Putamen (tissue), 1 donor: ENCODE results near the gene AVPI1.
"Not testable (repeated sequence)": the region's sequence is repeated elsewhere in the genome, so short reads cannot be mapped to it uniquely, and the experiment has no call there.

Source experiments
- DNase-seq: peaks from one replicate; pipeline ENCODE4 v3.0.0-alpha.2; 2016; ENCODE audit warnings: low spot score

AVPI1 gene

DNA sequence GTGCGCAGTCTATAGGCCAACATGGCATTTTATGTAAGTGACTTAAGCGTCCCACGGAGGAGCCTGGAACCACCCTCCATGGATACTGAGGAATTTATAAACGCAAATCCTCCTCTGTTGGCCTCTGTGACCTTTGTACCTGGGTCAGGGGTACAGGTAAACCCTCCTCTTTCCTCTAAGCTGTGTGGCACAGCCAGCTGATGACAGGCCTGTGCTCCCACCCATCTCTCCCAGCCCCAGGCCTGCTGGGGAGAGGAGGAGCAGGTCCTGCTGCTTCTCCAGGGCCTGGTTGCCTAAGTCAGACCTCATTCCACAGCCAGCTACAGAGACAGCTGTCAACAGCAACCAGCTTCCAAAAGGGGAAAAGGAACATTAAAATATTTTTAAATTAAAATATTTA, 5.0 kb downstream of the AVPI1 start:
- no peak for DNase-seq

DNA sequence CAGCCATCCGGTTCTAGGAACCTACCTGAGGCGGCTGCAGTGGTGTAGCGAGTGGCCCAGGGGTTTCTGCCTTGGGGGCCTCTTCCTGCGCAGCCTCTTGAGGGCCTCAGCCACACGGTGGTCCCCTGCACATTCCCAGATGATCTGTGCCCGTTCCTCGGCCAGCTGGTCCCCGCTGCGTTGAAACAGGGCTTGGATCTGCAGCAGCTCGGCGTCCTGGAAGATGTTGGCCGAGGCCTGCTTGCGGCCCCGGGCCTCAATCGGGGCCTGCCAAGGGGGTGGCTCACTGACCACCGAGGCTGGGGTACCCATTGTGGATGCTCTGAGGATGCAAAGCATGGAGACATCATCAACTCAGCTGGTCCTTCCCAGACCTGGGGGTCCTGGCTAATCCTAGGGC, 7.4 kb downstream of the AVPI1 start:
- DNase-seq: no peak

DNA sequence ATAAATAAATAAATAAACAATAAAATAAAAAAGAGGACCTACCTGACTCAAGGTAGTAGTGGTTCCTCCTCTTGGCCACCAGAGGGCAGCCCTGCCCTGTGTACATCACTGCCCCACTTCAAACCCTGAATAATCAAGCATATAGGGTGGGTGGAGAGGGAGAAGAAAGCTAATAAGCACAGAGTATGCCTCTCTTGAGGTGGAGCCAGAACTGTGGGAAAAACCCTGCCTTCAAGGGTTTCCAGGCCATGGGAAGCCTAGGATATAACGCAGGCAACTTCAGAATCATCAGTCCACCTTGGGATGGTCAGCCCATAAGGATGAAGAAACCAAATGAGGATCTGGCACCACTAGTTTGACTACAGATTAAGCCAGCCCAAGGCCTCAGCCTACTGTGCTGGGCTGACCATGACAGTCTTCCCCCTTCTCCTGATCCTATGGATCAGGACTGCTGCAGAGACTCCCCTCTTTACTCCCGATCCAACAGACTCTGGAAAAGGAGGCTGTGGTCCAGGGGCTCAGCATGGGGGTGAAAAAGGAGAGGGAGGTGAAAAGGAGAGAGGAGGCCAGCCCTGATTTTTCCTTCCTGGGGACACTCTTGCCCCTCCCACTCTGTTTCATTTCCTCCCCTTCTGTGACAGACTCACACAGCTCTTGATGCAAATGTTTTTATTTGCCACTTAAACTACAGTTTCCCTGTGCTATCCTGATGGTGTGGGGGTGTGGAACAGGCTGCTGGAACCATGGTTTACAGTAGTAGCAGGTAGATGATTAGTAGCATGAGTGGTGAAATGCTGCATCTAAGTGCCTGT, 10.1 kb downstream of the AVPI1 start:
- peak; percentile 67 for DNase-seq

DNA sequence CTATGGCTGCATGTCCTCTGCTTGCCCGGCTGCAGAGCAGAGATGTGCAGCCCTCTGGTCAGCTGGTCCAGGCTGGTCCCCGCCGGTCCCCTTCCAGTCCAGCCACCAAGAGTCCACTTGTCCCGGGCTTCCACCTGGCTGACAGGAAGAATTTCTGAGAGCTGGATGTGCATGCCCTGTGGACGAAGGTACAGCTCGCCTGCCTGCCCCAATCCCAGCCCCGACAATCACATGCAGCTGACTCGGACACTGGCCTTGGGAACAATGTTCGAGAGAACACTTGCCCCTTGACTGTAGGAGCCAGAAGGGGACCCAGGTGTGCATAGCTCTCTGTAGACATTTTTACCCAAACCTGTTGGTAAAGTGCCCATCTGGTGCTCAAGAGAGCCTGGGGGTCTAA, 11.8 kb downstream of the AVPI1 start:
- DNase-seq: no peak

DNA sequence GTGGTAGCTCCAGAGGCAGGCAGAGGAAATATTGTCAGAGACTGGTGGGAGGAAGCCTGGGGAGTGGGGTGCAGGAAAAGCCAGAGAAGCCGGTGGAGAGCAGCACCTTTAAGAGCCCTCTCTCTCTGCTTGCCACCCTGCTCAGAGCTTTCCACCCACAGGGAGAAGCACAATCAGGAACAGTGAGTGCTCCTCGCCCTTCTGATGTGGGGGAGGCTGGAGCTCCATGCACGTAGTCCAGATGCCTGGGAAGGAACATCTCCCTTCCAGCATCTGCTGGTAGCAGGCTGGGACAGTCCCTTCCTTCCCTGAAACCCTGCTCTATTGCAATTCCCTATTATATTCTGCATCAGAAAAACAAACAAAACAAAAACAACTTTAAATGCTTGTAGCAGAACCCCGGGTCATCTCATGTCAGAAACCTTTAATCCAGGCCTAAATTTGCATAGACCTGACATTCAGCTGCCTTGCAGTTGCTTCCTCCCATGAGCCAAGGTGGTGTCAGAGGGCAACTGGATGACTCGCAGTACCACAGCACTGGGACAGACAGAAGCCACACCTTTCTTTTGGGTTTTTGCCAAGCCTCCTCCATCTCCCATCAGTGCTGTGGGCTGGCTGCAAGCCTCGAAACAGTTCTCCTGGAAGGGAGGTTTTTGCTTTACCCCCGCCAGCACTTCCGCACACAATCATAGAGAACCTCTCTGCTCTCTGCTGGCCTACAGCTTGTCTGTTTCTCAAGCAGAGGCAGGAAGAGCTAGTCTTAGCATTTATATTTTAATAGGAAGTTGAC, 13.1 kb downstream of the AVPI1 start:
- peak; percentile 75 for DNase-seq

DNA sequence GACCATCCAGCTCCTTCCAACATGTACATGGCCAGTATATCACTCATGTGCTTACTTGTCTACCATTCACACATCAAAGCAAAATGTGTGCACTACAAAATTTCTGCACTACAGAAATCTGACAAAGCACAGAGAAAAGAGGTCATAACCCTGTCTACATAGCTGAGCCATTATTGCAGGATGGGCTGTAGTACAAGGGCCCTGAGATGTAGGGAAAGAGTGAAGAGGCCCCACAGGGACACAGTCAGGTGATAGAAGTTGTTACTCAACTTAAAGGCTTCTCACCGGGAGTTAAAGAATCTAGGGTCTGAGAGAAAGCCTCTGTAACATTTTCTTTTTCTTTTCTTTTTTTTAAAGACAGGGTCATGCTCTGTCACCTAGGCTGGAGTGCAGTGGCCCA, 17.5 kb downstream of the AVPI1 start:
- no peak for DNase-seq

DNA sequence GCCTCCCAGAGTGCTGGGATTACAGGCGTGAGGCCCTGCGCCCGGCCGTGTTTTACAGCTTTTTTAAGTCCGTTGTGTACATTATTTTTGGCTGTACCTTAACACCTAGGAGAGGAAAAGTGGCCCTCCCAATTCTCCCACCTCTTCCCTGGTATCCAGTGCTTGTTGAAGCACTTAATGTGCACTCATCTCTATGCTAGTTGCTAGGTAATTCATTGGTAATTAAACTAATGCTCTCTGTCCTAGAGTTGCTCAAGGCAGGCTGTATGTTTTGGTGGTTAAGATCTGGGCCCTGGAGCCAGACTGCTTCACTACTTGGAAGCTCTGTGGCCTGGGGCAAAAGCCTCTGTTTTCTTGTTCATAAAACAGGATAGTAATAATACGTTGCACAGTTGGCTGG, 19.6 kb downstream of the AVPI1 start:
- no peak for DNase-seq

- DNase-seq: no peak
Observed at GRCh38 chr10:97666992-97667391, 20.0 kb downstream of the AVPI1 start.

GRCh38 chr10:97664282-97664850, 22.7 kb downstream of the AVPI1 start:
- no peak for DNase-seq

DNA sequence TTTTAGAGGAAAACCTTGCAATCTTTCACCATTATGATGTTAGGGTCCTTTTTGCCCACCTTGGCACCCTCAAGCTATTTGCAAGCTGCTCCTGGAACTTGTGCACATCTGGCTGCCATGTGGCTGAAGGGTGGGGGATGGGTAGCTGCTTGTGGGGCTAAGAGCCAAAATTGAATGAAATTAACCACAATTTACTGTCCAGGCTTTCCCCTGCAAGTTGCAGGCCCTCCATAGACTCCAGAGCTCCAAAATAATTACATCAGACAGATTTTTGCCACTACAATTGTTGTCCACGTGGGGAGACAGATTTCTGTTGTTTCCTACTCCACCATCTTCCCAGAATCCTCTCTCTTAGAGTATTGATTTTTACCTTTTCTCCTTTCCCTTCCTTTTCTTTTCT, 27.5 kb downstream of the AVPI1 start:
- no peak for DNase-seq

GRCh38 chr10:97656777-97657176, 30.3 kb downstream of the AVPI1 start:
- no peak for DNase-seq

DNA sequence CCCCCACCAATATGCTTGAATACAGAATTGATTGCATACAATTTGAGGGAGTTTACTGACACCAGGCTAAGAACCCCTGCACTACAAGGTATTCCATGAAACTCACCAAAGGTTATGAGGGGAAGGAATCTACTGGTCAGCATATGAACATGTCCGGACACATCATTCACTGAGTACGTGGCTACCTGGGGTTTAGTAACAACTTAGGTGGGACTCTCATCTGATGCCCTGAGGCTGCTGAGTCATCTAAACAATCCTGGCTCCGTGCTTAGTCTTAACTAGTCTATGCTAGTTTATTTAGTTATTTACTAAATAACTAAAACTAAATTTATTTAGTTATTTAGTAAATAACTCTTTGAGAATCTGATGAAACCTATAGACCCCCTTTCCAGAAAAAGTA, 35.3 kb downstream of the AVPI1 start:
- DNase-seq: no peak

- DNase-seq: no peak
Observed at GRCh38 chr10:97650726-97651125, 36.3 kb downstream of the AVPI1 start.

DNA sequence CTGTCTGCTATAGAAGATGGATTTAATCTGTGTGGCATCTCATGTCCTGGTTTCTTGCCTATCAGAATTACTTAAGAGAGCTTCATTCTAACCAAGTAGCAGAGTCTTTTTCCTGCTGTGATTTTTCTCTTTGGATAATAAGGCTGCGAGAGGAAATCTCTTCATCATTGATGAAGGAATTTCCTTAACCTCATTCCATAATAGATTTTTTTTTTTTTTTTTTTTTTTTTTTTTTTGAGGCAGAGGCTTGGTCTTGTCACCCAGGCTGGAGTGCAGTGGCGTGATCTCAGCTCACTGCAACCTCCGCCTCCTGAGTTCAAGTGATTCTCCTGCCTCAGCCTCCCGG, 37.7 kb downstream of the AVPI1 start:
- not testable (repeated sequence) for DNase-seq

DNA sequence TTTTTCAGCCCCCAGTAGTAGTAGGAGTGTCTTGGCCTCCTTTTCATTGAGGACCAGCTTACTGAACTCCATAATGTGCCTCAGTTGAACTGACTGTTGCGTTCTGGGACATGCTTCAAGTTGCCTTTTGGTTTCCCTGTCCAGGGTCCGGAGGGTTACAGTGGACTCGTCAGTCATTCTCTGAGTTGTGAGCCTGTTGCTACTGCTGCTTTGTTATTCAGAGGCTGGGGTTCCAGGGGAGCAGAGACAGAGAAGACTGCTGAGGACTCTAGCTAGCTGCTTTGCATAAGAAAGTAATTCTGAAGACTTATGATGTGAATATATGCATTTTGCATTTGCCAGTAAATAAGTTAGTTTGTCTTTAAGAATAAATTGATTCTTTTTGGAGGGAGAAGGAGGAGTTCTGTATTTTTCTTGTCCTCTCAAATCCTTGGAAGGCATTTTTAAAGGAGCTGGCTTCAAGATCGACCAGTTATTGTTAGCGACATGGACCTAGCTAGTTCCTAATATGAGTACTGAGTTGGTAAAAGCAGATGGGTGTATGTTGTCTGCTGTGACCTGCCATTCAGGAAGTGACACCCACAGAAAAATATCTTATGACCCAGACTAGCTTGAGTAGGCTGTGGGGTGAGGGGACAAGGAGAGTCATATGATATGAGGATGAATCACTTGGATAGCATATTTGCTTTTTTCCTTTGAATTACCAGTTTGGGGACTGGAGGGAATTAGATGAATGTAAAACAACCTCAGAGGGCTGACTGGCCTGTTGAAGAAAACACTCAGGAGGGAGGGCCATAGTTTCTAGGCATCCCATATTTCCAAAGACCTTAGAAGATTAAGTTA, 38.3 kb downstream of the AVPI1 start:
- no peak for DNase-seq

DNA sequence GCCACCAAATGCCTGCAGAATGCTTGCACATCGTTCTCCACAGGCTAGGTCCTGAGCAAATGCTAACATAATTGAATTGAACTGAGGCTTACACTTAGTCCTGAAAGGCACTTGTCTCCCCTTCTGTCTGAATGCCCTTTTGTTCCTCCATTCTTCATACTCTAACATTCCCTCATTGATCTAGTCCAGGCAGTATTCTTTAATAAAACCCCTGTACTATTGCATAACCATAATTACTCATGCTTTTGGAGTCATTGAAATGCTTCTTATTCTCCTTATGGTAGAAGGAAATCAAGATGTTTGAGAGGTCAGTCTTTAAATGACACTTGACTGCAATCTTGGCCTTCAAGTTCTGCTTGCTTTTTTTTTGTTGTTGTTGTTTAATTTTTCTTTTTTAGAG, 39.5 kb downstream of the AVPI1 start:
- no peak for DNase-seq

GRCh38 chr10:97644936-97645335, 42.1 kb downstream of the AVPI1 start:
- no peak for DNase-seq

DNA sequence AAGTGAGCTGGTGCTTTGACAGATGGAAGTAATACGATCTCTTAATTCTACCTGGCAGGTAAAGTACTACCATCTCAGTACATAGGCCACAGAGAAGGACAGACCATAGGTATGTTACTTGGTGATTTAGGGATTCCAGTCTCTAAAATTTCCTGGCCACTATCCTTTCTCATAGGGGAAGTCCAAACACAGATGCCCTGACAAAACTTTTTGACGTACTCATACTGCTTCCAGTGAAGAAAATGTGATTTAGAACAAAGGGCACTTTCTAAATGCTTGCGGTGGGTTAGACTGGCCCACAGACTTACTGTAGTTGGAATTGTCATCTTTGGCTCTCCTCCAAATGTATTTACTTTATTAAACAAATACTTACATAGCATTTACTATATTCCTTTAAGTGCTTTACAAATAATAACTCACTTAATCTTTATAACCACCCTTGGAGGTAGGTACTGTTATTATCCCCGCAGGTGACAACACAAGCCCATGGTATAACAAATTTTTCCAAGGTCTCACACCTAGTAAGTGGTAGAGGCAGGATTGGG, 43.5 kb downstream of the AVPI1 start:
- no peak for DNase-seq

DNA sequence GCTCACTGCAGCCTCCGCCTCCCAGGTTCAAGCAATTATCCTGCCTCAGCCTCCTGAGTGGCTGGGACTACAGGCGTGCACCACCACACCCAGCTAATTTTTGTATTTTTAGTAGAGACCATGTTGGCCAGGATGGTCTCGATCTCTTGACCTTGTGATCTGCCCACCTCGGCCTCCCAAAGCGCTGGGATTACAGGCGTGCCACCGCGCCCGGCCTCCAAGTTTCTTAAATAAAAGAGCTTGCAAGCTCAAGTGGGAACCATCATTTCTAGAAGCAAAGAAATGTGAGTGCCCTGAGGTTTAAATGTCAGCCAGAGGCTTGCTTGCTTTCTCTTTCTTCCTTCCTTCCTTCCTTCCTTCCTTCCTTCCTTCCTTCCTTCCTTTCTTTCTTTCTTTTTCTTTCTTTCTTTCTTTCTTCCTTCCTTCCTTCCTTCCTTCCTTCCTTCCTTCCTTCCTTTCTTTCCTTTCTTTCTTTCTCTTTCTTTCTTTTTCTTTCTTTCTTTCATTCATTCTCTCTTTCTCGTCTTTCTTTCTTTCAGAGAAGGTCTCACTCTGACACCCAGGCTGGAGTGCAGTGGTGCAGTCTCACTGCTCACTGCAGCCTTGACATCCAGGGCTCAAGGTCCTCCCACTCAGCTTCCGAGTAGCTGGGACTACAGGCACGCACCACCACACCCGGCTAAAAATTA, 44.4 kb downstream of the AVPI1 start:
- not testable (repeated sequence) for DNase-seq

- DNase-seq: no peak
Observed at GRCh38 chr10:97640868-97641811, 45.9 kb downstream of the AVPI1 start.
